Lung microvascular endothelial cell (primary cell): ENCODE results near the gene RERE. TPM values are rescaled to one million over a fixed set of nuclear protein-coding genes. Genes with fewer than 3 reads are reported as not detected.
A peak's percentile ranks its signal among the peaks of the same experiment; 100 is the strongest.

Experiments used
- DNase-seq, 2 donors: peaks; one replicate each; pipeline versions ENCODE4 v3.0.0 to v3.0.0-alpha.2; 2010; ENCODE audit warnings: low read depth in 2 of 2
- total RNA-seq: library from RNA; depleted of rRNA; stranded (reverse); fragments of >200 nt; gene quantifications from 2 replicates; pipeline ENCODE4 v1.2.1, GENCODE V29; 2014

Gene RERE
- total RNA-seq, 1 donor from 2014 or later, result 86.5 TPM

DNA sequence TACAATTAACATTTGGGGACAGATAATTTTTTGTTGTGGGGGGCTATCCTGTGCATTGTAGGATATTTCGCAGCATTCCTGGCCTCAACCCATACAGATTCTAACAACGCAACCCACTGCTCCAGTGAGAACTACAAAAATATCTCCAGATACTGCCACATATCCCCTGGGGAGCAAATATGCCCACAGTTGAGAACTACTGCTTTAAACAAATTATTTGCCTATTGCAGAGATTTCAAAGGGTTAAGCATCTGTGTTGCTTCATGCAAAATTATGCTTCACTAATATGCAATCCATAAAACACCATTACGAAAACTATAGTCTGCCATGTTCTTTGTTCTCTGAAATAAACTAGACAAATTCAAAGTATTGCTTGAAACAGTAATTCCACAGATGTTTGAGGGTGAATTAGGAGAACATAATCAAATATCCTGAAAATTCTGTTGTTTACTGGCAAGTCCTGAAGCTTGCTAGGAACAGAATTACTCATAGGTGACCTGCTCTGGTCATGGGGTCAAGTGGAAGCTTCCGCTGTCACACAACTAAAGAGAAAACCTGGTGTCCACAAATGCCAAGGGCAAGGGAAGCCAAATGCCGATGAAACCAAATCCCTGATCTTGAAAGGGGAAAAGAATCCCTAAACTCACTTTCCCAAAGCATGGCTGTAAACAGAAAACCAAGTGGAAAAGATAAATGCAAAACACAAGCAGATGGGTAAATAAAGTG, 149.4 kb downstream of the RERE start:
- DNase-seq, result peak; percentile 74 to 82

DNA sequence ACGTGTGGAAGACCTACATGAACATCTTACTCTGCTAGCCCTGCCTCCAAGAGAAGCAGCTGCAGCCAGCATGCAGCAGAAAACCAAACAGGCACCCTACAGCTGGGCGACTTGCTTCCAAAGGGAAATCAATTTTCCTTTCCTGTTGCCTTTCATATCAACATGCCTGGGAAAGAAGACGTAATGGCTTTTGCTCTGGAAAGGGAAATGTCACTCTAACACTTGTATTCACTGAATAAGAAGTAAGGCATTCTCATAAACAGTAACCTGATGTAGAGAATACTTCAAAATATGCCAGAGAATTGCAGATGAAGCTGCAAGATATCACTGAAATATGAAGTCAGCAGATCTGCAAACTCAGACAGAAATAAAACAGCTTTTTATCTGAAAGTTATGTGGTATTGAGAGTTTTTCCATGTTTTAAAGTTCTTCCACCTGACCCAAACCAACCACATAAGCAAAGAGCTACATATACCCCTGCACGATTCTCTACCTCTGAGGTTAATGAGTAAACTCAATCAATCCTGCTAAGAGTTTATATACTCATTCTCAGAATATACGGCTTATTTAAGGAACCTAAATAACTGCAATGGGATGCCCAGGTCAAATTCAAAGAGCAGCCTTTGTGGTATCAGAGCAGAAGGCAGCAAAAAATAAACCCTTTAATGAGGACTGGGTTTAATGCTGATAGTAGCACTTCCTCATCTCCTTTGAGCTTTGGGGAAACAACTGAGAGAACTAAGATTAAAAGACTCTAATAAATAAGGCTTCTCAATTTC, 150.9 kb downstream of the RERE start:
- peak; percentile 51 to 88 for DNase-seq

DNA sequence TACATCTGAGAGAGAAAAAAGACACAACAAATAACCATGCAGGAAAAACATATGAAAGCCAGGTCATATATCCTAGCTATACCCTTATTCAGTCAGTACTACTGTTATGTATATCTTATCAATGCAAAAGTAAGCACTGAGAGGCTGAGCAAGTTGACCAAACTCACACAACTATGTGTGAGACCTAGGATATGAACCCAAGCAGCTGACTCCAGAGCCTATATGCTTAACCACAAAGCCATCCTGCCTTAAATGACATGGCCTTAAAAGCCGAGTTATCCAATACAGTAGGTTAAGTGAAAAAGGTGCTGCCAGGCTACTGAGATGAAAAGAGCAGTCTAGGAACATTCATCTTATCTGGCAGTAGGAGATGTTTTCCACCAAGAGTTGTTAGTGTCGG, 151.6 kb downstream of the RERE start:
- no peak for DNase-seq

DNA sequence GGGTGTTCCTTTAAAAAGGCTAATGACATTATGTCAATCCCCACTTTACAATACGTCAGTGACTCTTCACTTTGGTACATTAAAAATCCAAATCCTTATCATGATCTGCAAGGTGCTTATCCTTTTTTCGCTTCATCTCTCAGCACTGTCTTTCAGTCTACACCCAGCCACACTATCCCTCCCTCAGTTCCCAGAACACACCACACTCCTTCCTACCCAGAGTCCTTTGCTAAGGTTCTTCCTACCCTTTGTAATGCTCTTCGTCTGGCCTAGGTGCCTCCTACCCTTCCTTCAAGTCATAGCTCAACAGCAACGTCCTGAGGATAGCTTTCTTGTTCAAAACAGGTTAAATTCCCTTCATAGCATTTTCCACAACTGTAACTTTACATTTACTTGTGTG, 152.6 kb downstream of the RERE start:
- no peak for DNase-seq

GRCh38 chr1:8663915-8664329, 153.5 kb downstream of the RERE start:
- DNase-seq, result peak; percentile 38 to 76

DNA sequence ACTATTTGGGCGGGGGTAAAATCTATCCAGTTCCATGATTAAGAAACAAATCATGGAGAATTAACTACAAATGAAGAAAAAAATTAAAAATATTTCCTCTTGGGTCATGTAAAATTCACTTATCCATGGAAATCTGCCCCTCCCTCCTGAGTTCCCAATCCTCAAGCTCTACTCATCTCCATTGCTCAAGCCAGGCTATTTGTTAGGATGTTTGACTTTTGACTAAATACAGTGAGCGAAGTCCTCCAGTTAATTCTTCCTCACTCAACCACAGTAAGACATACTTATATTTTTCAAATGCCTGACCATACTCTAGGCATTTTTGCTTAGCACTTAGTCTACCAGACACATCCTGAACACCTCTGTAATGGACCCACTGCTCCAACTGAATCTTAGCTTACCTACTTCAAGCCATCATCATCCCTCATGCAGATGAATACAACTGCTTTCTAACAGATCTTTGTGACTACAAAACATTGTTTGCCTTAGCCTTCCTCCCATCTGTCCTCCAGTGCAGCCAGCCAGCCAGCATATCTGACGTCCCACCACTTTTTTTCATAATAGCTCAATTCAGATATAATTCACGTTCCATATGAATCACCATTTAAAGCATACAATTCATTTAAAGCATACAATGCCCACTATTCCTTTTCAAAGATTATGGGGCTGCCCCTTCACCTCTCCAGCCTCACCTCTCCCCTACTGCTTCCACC, 154.2 kb downstream of the RERE start:
- DNase-seq, result no peak

GRCh38 chr1:8662380-8663072, 154.9 kb downstream of the RERE start:
- DNase-seq, result no peak

- DNase-seq, result peak in 1 of 2 donors; percentile 83
Measured at GRCh38 chr1:8661185-8662110, 156.0 kb downstream of the RERE start.

GRCh38 chr1:8660411-8660828, 157.0 kb downstream of the RERE start:
- DNase-seq, result peak; percentile 42 to 89

DNA sequence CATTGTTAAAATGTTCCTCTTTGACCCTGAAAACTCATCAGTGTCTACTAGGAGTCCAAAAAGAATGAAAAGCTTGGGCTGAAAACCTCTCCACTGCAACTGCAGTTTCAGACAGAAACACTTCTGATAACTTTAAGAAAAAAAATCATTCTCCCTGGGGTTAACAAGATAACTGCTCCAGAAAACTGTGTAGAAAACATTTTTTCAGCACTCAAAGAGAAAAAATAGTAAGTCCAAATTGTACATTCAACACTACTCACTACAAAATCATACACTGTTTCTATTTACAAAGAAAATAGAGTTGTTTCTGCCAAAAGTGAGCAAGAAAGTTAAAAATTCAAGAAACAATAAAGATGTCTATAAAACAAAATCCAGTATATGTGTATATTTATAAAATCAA, 157.8 kb downstream of the RERE start:
- DNase-seq, result no peak

GRCh38 chr1:8653878-8654277, 163.6 kb downstream of the RERE start:
- no peak for DNase-seq

DNA sequence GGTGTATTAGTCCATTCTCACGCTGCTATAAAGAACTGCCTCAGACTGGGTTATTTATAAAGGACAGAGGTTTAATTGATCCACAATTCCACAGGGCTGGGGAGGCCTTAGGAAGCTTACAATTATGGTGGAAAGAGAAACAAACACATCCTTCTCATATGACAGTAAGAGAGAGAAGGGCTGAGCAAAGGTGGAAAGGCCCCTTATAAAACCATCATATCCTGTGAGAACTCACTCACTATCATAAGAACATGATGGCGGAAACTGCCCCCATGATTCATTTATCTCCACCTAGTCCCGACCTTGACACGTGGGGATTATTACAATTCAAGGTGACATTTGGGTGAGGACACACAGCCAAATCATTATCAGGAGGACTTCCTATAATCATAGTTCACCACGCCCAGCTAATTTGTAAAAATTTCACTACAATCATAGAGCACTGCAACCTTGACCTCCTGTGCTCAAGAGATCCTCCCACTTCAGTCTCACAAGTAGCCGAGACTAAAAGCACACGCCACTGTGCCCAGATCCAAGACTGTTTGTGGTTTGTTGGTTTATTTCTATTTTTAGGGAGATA, 164.9 kb downstream of the RERE start:
- peak in 1 of 2 donors; percentile 49 for DNase-seq

- no peak for DNase-seq
Measured at GRCh38 chr1:8651962-8652361, 165.5 kb downstream of the RERE start.

DNA sequence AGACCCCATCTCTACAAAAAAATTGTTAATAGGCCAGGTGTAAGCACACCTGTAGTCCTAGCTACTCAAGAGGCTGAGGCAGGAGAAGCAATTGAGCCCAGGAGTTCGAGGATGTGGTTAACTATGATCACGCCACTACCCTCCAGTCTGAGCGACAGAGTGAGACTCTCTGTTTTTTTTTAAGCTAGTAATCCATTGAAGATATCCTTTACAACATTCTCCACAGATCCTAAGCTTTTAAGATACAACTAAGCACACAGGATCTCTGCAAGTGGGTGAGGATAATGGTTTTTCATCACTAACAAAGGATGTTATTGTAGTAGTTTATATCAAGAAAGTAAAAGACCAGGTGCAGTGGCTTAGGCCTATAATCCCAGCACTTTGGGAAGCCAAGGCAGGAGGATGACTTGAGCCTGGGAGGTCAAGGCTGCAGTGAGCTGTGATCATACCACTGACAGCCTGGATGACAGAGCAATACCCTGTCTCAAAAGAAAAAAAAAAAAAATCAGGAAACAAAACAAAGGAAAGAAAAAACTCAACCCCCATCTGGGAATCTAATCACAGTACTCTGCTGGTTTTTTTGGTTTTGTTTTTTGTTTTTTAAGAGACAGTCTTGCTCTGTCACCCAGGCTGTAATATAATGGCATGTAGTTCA, 166.1 kb downstream of the RERE start:
- peak in 1 of 2 donors; percentile 59 for DNase-seq

DNA sequence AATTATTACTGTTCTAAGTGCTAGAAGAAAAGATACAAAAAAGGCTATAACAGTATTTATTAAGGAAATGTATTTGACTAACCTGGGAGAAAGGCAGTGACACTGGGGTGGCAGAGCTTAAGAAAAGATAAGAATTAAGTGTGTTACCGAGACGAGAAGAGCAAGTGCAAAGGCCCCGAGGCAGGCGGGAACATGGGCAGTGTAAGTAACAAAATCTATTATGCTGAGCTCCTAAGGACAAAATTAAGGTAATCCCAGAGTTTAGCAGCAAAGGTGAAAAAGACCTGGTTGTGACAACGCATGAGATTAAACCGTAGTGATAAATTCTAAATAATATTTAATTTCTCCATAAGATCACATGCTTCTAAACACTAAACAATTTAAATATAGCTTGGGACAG, 167.6 kb downstream of the RERE start:
- DNase-seq, result no peak

DNA sequence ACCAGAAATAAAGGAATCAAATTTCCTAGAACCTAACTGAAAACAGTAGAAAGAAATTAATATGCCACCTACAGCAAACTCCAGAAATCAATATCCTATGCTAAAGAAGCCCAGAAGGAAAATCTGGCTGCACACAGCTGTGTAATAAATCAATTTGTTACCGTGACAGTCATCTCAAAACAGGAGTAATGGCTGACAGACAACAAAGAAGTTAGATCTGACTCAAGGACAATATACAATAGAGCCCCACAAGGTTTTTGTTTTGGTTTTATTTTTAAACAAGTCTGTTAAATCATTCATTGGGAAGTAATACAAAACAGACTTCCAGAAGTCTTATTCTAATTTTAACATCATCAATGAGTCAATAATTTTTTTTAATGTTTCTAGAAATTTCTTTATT, 168.4 kb downstream of the RERE start:
- DNase-seq, result peak in 1 of 2 donors; percentile 83

GRCh38 chr1:8646996-8647395, 170.4 kb downstream of the RERE start:
- DNase-seq, result no peak

DNA sequence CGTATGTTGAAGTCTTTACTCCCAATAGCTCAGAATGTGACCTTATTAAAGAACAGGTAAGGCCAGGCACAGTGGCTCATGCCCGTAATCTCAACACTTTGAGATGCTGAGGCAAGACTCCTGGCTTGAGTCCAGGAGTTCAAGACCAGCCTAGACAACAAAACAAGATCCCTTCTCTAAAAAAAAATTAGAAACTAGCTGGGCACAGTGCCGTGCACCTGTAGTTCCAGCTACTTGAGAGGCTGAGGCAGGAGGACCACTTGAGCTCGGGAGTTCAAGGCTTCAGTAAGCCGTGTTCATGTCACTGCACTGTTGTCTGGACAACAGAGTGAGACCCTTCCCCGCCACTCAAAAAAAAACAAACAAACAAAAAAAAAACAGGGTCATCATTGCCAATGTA, 171.3 kb downstream of the RERE start:
- no peak for DNase-seq
